ENCODE data around the gene TMBIM6. TPM values are rescaled to one million over a fixed set of nuclear protein-coding genes. Genes with fewer than 3 reads are reported as not detected.

Gene TMBIM6
- polyA plus RNA-seq, 3 donors: 315 to 1,453 (median 1,396) TPM

GRCh38 chr12:49750027-49750995 is 9.0 kb downstream of the TMBIM6 start:
- Histone ChIP-seq H3K36me3 (replicated peaks in 1 of 2; ENCODE audit: control insufficient read depth in 1 of 2, insufficient read depth in 2 of 2, low read length in 2 of 2) (peaks cover 23 to 58% of the 10 kb centered on the region in 2 donors), H3K27me3 (ENCODE audit: control insufficient read depth in 2 of 2, insufficient read depth in 2 of 2, low read length in 2 of 2) (no peaks in the 10 kb centered on the region), H3K4me2 (replicated peaks; ENCODE audit: extremely low read depth, low read length, poor library complexity, severe bottlenecking) (no peak overlapping the region), H3K9ac (ENCODE audit: insufficient read depth, low read length, poor library complexity, severe bottlenecking) (no peak overlapping the region), H3K4me1 (ENCODE audit: control insufficient read depth in 1 of 2, insufficient read depth in 2 of 2, low read length in 2 of 2) (peaks cover 35 to 57% of the 10 kb centered on the region in 2 donors), H2AFZ (ENCODE audit: insufficient read depth, low read depth, low read length, poor library complexity, severe bottlenecking) (no peak overlapping the region), H3K27ac (ENCODE audit: low read depth in 1 of 2, low read length in 2 of 2) (peak overlapping the region in 1 of 2 donors; percentile 90), H4K20me1 (ENCODE audit: insufficient read depth, low read length) (peaks cover 100% of the 10 kb centered on the region), H3K79me2 (ENCODE audit: insufficient read depth, low read length) (peaks cover 98% of the 10 kb centered on the region), H3K9me3 (replicated peaks in 1 of 2; ENCODE audit: control insufficient read depth in 1 of 2, insufficient read depth in 1 of 2, low read length in 2 of 2) (no peaks in the 10 kb centered on the region), H3K4me3 (replicated peaks in 1 of 3; ENCODE audit: low read depth in 2 of 3, low read length in 3 of 3) (no peak overlapping the region)
- peaks cover 48 to 54% of the 10 kb centered on the region in 2 donors for H3K36me3 Mint-ChIP-seq
- no peaks in the 10 kb centered on the region for H3K9me3 Mint-ChIP-seq
- no peak for TF ChIP-seq CTCF (IDR thresholded peaks at IDR 0.05)
- intact Hi-C loops (cut with micrococcal nuclease): no loop called here
- peaks cover 50% of the 10 kb centered on the region for H3K4me1 Mint-ChIP-seq
- WGBS (ENCODE audit: insufficient coverage): no CpG with 5 or more reads among the region's 8 CpGs
- peak overlapping the region; percentile 27 to 88 (median 68) for H3K27ac Mint-ChIP-seq
- H3K4me3 Mint-ChIP-seq: no peak overlapping the region
- DNase-seq: peak; percentile 67 to 83 (median 81)
- H3K27me3 Mint-ChIP-seq (ENCODE audit: low read depth in 3 of 3): no peaks in the 10 kb centered on the region

DNA sequence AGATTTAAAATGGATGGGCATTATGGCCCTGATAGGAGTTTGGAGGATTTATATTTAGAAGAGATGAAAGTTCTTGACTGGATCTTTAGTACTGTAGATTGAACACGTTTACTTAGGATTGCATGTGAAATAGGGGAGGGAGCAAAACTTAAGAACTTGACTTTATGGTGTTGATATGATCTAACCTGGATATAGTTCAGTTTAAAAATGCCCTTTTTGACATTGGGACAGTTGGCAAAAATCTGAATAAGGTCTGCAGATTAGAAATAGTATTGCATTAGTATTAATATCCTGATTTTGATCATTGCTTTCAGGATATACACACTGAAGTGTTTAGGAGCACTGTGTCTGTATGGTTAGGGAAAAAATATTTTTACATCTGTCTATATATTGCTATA is 9.6 kb downstream of the TMBIM6 start:
- Histone ChIP-seq H4K20me1 (ENCODE audit: insufficient read depth, low read length) (peaks cover 100% of the 10 kb centered on the region), H3K27me3 (ENCODE audit: control insufficient read depth in 2 of 2, insufficient read depth in 2 of 2, low read length in 2 of 2) (no peaks in the 10 kb centered on the region), H3K4me2 (replicated peaks; ENCODE audit: extremely low read depth, low read length, poor library complexity, severe bottlenecking) (no peak overlapping the region), H3K4me1 (ENCODE audit: control insufficient read depth in 1 of 2, insufficient read depth in 2 of 2, low read length in 2 of 2) (peaks cover 35 to 54% of the 10 kb centered on the region in 2 donors), H3K4me3 (replicated peaks in 1 of 3; ENCODE audit: low read depth in 2 of 3, low read length in 3 of 3) (no peak overlapping the region), H3K79me2 (ENCODE audit: insufficient read depth, low read length) (peaks cover 98% of the 10 kb centered on the region), H2AFZ (ENCODE audit: insufficient read depth, low read depth, low read length, poor library complexity, severe bottlenecking) (no peak overlapping the region), H3K9me3 (replicated peaks in 1 of 2; ENCODE audit: control insufficient read depth in 1 of 2, insufficient read depth in 1 of 2, low read length in 2 of 2) (no peaks in the 10 kb centered on the region), H3K36me3 (replicated peaks in 1 of 2; ENCODE audit: control insufficient read depth in 1 of 2, insufficient read depth in 2 of 2, low read length in 2 of 2) (peaks cover 30 to 65% of the 10 kb centered on the region in 2 donors), H3K9ac (ENCODE audit: insufficient read depth, low read length, poor library complexity, severe bottlenecking) (no peak overlapping the region), H3K27ac (ENCODE audit: low read depth in 1 of 2, low read length in 2 of 2) (peak overlapping the region in 1 of 2 donors; percentile 90)
- H3K4me1 Mint-ChIP-seq: peaks cover 50% of the 10 kb centered on the region
- WGBS (ENCODE audit: insufficient coverage): 80% methylated on average over 1 of the region's 1 CpG
- H3K27me3 Mint-ChIP-seq (ENCODE audit: low read depth in 3 of 3): no peaks in the 10 kb centered on the region
- DNase-seq: no peak
- H3K27ac Mint-ChIP-seq: peak overlapping the region; percentile 27 to 88 (median 63)
- H3K36me3 Mint-ChIP-seq: peaks cover 54 to 59% of the 10 kb centered on the region in 2 donors
- no peak for TF ChIP-seq CTCF (IDR thresholded peaks at IDR 0.05)
- intact Hi-C loops (cut with micrococcal nuclease): no loop called here
- no peaks in the 10 kb centered on the region for H3K9me3 Mint-ChIP-seq
- H3K4me3 Mint-ChIP-seq: no peak overlapping the region

All from CD14-positive monocyte (primary cell).